Esophagus (tissue), 2 donors: ENCODE results near the gene TM9SF3. TPM values are rescaled to one million over a fixed set of nuclear protein-coding genes. Genes with fewer than 3 reads are reported as not detected.
"Not testable (repeated sequence)": the region's sequence is repeated elsewhere in the genome, so short reads cannot be mapped to it uniquely, and the experiment has no call there.

Experiments used
- H3K27ac ChIP-seq, 2 donors: one replicate each; pipeline ENCODE4 v1.5.1; 2013; ENCODE audit warnings: low read depth in 2 of 2, mild to moderate bottlenecking in 2 of 2, inconsistent platforms in 1 of 2, low read length in 1 of 2, moderate library complexity in 1 of 2
- H3K27me3 ChIP-seq, 2 donors: one replicate each; pipeline ENCODE4 v1.6.1; 2013; ENCODE audit warnings: low read length in 2 of 2, control low read depth in 1 of 2, mild to moderate bottlenecking in 1 of 2; ENCODE audit not compliant: insufficient read depth in 2 of 2, control insufficient read depth in 1 of 2
- H3K36me3 ChIP-seq, 2 donors: one replicate each; pipeline ENCODE4 v1.6.1; 2013; ENCODE audit warnings: low read length in 1 of 2; ENCODE audit not compliant: control insufficient read depth in 2 of 2, insufficient read depth in 2 of 2
- H3K4me1 ChIP-seq, 2 donors: one replicate each; pipeline ENCODE4 v1.6.1; 2013; ENCODE audit warnings: low read length in 1 of 2; ENCODE audit not compliant: control insufficient read depth in 2 of 2, insufficient read depth in 2 of 2
- H3K4me3 ChIP-seq, 2 donors: one replicate each; pipeline ENCODE4 v1.5.1; 2013; ENCODE audit warnings: low read length in 2 of 2, mild to moderate bottlenecking in 2 of 2, low read depth in 1 of 2, moderate library complexity in 1 of 2
- H3K9me3 ChIP-seq, 2 donors: one replicate each; pipeline ENCODE4 v1.6.1; 2013; ENCODE audit warnings: mild to moderate bottlenecking in 2 of 2, low read depth in 1 of 2, low read length in 1 of 2, moderate library complexity in 1 of 2; ENCODE audit not compliant: control insufficient read depth in 2 of 2, insufficient read depth in 1 of 2
- WGBS, 2 donors: extraction: QIAGEN DNeasy Blood & Tissue Kit; methylation state at CpG; one replicate each; pipeline ENCODE4 v1.1.7; 2013; 5-methylcytosine and 5-hydroxymethylcytosine counted together
- polyA plus RNA-seq, 2 donors: library from polyadenylated mRNA; stranded (reverse); fragments of 200-250 nt; gene quantifications; one replicate each; pipeline ENCODE4 v1.2.3, GENCODE V29; 2013
- donor health status: healthy with polysubstance abuse.
- donor health status: Bipolar disorder and iron deficiency.

Gene TM9SF3
- polyA plus RNA-seq, 2 donors, result 21.0 to 29.6 TPM

- H3K9me3 ChIP-seq, H3K4me3 ChIP-seq, H3K4me1 ChIP-seq, H3K27me3 ChIP-seq, H3K36me3 ChIP-seq, H3K27ac ChIP-seq: not testable (repeated sequence)
- 97 to 98% methylated on average over 2 of the region's 2 CpGs for WGBS, 2 donors
These were observed 12.2 kb downstream of the TM9SF3 start for GRCh38 chr10:96574564-96574963.

GRCh38 chr10:96573036-96573435 lies 13.8 kb downstream of the TM9SF3 start:
- no peaks in the 10 kb centered on the region for H3K4me1 ChIP-seq
- no peak overlapping the region for H3K4me3 ChIP-seq
- 87 to 90% methylated on average over 5 of the region's 5 CpGs for WGBS, 2 donors
- no peaks in the 10 kb centered on the region for H3K27me3 ChIP-seq
- no peak overlapping the region for H3K27ac ChIP-seq
- H3K36me3 ChIP-seq, result no peaks in the 10 kb centered on the region
- no peaks in the 10 kb centered on the region for H3K9me3 ChIP-seq

DNA sequence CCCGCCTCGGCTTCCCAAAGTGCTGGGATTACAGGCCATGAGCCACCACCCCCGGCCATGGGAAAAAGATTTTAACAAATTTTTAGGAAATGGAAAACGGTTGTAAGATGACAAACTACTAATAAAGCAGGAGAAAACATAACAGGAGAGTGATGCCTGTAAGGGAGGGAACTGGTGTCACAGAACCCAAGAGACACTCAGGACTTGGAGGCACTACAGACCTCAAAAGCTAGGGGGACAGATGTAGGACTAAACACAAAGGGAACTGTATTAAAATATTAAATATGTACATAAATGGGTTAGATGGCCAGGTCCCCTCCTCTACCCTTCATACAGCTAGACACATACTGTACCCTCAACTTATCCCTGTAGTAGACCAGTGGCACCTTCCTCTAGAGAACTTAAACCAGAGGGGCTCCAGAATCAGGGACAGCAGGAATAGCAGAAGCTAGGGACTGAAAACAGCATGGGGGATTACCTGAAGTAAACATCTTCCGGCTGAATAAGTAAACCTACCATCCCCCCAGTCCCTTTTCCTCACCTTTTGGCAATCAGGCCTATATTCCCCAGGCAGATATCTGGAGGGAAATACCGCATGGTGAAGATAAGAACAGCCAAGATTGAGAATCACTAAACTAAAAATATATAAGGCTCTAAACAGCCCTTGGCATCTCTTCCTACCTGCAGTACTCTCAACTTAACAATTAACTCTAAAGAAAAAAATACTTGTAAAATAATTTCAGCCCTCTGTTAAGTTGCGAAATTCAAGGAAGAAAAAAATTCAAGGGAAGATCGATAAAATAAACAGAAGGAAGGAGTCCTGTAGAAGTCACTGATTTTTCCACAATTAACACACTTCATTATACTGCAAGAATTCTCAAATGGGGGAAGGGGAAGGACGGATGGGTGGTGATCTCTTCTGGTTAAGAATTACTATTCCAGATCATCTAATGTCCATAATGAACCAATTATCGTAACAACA lies 15.5 kb downstream of the TM9SF3 start:
- Histone ChIP-seq H3K27ac (no peak overlapping the region), H3K36me3 (no peaks in the 10 kb centered on the region), H3K27me3 (no peaks in the 10 kb centered on the region), H3K4me1 (no peaks in the 10 kb centered on the region), H3K4me3 (no peak overlapping the region), H3K9me3 (no peaks in the 10 kb centered on the region)
- 78 to 86% methylated on average over 10 of the region's 10 CpGs for WGBS, 2 donors

GRCh38 chr10:96570511-96570910 lies 16.3 kb downstream of the TM9SF3 start:
- H3K9me3 ChIP-seq, result no peaks in the 10 kb centered on the region
- 87 to 90% methylated on average over 6 of the region's 6 CpGs for WGBS, 2 donors
- no peaks in the 10 kb centered on the region for H3K36me3 ChIP-seq
- H3K4me3 ChIP-seq, result no peak overlapping the region
- H3K27ac ChIP-seq, result no peak overlapping the region
- no peaks in the 10 kb centered on the region for H3K27me3 ChIP-seq
- no peaks in the 10 kb centered on the region for H3K4me1 ChIP-seq

DNA sequence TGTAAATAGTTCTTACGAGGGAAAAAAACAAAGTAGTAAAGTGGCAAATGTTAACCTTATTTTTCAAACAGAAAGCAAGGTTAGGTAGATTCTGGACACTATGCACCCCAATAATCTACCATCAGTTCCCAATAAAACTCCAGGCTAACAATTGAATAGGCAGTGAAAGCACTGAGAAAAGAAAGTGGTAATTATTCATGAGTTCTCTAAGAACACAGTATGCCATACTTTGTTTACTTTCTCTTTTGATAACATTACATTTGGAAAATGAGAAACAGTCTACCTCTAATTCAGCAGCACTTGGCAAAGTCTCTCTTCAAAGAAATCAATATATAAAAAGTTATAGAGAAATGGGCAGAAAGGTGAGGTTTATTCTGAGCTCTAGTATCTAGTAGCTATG lies 18.4 kb downstream of the TM9SF3 start:
- H3K4me3 ChIP-seq, result no peak overlapping the region
- WGBS, 2 donors, result 59 to 88% methylated on average over 1 of the region's 1 CpG
- no peaks in the 10 kb centered on the region for H3K4me1 ChIP-seq
- no peak overlapping the region for H3K27ac ChIP-seq
- H3K27me3 ChIP-seq, result no peaks in the 10 kb centered on the region
- no peaks in the 10 kb centered on the region for H3K36me3 ChIP-seq
- no peaks in the 10 kb centered on the region for H3K9me3 ChIP-seq

DNA sequence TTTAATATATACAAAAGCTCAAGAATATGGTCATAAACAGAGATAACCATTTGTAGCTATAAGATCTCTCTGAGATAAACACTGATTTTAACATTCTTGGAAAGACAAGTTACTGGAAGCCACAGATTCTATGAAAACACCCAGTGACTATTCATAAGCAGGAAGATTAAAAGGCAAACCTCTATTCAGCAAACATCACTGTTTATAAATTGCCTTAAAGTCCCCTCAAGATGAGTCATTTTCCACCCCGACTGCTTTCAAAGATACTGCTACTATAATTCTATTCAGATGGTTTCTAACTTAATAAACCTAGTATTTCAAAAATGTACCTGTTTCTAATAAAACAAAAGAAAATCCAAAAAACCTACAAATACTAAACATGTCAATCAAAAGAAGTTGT lies 21.0 kb downstream of the TM9SF3 start:
- Histone ChIP-seq H3K4me1 (no peaks in the 10 kb centered on the region), H3K36me3 (no peaks in the 10 kb centered on the region), H3K4me3 (no peak overlapping the region), H3K27ac (no peak overlapping the region), H3K9me3 (no peaks in the 10 kb centered on the region), H3K27me3 (no peaks in the 10 kb centered on the region)
- 5 to 7% methylated on average over 1 of the region's 1 CpG for WGBS, 2 donors

GRCh38 chr10:96560966-96561887 lies 25.6 kb downstream of the TM9SF3 start:
- WGBS, 2 donors, result 90 to 95% methylated on average over 3 of the region's 3 CpGs
- Histone ChIP-seq H3K4me1 (no peaks in the 10 kb centered on the region), H3K27ac (no peak overlapping the region), H3K36me3 (peaks cover 0 to 3% of the 10 kb centered on the region in 2 donors), H3K9me3 (no peaks in the 10 kb centered on the region), H3K27me3 (no peaks in the 10 kb centered on the region), H3K4me3 (no peak overlapping the region)

- Histone ChIP-seq H3K36me3 (peaks cover 0 to 3% of the 10 kb centered on the region in 2 donors), H3K27ac (no peak overlapping the region), H3K4me3 (no peak overlapping the region), H3K4me1 (no peaks in the 10 kb centered on the region), H3K27me3 (no peaks in the 10 kb centered on the region), H3K9me3 (no peaks in the 10 kb centered on the region)
- WGBS, 2 donors, result 90 to 91% methylated on average over 2 of the region's 2 CpGs
These were observed 26.3 kb downstream of the TM9SF3 start for GRCh38 chr10:96560489-96560888.

- Histone ChIP-seq H3K36me3 (peaks cover 0 to 3% of the 10 kb centered on the region in 2 donors), H3K27me3 (no peaks in the 10 kb centered on the region), H3K4me1 (no peaks in the 10 kb centered on the region), H3K27ac (no peak overlapping the region), H3K4me3 (no peak overlapping the region), H3K9me3 (no peaks in the 10 kb centered on the region)
- WGBS, 2 donors, result 47 to 59% methylated on average over 1 of the region's 1 CpG
These were observed 30.8 kb downstream of the TM9SF3 start for GRCh38 chr10:96556003-96556402.
